HG03095 (cell line): Measurements from ENCODE around the gene SLC38A10.
"Not testable (repeated sequence)": the region's sequence is repeated elsewhere in the genome, so short reads cannot be mapped to it uniquely, and the experiment has no call there.

ENCODE experiments used
- ATAC-seq: cut with Tn5 transposase; IDR thresholded peaks from one replicate; pipeline ENCODE4 v1.9.1; 2021; ENCODE audit warnings: moderate library complexity; ENCODE audit not compliant: unreplicated experiment

The SLC38A10 gene

DNA sequence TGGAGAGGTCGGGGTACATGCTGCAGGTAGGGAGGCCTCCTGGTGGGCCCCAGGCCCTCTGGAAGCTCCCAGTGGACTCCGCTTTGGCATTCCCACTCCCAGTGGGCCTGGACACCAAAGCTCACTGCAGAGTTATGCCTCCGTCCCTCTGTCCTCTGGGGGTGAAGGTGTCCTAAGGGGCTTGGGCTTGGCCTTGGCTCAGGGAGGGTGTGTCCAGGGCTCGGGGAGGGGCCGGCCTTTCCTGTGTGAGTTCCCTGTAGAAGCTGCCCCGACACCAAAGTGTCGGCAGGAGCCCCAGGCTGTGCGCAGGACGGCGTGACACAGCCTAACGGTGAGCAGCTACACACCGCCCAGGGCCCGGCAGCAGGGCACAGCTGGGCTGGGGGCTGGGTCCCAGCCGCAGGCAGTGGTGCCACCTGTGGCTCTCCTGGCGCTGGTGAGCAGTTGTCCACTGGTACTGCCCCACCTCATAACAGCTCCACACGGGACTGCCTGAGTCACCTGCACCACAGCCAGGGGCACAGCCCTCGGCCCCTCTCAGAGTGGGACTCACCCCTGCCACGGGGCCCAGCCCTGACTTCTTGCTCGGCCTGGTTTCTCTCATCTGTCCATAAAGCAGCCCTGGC, 62.4 kb downstream of the SLC38A10 start:
- no peak for ATAC-seq

DNA sequence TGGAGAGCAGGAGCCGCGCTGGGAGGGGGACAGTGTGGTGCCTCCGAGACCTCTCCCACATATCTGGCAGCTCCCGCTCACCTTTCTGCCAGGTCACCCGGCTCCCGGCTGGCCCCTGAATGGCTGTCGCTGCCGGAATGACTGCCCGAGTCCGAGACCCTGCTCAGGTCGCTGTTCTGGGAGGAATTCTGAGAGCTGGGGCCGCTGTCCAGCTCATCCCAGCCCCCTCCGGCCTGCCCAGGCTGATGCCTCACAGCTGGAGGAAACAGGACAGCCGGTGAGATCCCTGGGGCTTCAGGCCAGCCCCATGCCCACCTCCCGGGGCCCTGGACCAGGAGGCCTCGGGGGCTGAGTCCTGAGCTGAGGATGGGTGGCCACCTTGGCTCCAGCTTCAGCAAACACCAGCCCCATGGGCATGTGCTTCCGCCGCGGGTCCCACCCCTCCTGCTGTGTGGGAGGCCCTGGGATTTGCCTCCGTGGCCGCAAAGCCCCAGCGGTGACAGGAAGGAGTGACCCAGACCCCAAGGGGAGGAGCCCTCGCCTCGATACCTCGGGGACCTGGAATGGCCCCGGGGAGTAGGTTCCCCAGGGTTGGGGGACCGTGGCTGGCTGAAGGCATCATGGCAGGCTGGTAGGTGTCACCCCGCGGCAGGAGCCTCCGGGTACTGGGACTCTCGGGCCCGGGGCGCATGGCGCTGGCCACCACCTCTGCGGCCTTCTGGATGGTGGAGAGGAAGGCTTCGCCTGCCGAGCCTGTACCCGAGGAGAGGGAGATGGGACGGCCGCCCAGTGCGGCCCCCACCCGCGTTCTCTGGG, 63.1 kb downstream of the SLC38A10 start:
- ATAC-seq: no peak

DNA sequence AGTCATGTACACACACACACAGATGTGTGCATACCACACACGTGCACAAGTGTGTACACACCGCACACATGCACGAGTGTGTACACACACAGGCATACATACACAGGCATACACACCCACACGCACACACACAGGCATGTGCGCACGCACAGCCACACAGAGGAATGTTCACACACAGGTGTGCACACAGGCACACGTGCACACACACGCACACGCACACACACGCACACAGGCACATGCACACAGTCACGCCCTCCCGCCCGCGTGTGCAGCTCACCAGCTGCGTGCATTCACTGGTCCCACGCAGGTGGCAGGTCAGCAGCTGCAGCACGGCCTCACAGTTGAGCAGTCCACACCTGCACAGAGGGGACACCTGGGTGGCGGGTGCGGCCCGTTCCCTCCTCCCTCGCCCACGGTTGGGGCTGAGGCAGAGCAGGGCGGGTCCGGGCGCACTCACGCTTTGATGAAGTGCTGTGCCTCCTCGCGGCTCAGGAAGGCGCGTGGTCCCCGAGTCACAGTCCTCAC, 63.9 kb downstream of the SLC38A10 start:
- ATAC-seq: no peak

DNA sequence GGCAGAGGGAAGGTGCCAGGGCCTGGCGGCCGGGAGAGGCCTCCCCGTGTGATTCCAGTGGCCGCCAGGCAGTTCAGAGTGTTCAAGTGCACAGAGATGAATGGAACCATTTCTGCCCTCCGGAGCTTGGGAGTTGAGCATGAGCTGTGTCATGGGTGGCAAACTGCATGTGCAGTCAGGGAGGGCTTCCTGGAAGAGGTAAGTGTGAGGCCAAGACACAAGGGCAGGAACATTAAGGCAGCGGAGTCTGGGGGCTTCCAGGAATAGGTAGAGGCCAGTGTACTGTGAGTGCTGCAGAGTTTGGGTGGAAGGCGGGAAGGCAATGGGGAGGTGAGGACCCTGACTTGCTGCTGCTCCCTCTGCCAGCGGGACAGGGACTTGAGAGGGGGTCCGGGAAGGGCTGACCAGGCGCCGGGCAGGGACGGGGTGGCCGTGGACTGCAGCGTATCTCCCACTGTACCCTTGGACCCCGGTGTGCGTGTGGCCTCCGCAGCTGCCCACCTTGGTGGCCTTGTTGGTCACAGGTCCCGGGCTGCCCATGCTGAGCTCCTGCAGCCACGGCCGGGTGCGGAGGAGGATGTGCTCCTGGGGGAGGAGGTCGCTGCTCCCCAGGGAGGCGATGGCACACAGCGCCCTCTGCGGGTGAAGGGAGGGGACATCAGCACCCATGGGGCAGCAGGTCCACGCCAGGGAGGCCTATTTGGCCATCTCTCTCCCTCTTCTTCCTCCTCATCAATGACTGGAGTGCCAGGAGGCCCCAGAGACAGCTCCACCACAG, 64.9 kb downstream of the SLC38A10 start:
- no peak for ATAC-seq

DNA sequence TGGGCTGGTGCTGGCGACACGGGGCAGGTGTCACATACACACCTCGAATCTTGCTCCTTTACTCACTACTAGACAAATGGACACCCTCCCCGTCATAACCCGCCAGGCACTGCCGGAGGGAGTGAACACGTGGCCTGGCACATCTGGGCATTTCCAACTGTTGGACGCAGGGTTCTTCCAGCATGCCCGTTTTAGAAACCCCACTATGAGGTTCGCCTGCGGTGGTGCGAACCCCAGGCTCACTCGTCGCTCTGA, 65.5 kb downstream of the SLC38A10 start:
- ATAC-seq: no peak

DNA sequence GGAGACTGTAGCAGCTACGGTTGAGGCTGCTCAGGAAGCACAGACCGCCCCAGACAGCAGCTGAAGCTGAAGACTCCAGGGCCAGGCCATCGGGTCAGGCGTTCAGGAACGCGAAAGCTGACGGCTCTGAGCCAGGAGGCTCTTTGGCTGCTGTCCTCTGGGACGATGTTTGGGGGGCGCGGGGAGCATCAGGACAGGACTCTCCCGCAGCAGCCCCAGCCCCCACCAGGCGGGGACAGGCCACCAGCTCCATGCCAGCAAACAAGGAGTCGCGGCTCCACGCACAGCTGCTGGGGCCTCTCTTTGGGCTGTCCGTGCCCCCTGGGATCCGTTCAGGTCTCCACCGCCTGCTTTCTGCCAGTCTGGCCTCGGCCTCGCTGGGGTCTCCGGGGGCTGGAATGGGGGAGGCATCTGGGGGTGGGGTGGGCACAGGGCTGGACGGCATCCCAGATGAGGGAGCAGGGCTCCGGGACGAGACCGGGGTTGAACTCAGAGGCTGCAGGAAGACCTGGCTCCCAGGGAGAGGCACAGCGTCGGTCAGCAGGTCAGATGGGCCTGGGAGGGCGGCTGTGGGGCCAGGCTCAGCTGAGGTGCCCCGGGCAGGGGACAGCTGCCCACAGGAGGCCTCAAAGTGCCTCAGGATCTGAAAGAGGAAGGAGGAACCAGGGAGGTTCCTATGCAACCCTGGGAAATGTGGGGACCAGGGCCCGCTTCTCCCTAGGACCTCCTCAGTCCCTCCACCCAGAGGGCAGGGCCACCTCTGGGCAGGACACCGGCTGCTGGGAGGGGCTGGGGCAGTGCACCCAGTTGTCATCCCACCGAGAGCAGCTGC, 66.1 kb downstream of the SLC38A10 start:
- ATAC-seq: no peak

DNA sequence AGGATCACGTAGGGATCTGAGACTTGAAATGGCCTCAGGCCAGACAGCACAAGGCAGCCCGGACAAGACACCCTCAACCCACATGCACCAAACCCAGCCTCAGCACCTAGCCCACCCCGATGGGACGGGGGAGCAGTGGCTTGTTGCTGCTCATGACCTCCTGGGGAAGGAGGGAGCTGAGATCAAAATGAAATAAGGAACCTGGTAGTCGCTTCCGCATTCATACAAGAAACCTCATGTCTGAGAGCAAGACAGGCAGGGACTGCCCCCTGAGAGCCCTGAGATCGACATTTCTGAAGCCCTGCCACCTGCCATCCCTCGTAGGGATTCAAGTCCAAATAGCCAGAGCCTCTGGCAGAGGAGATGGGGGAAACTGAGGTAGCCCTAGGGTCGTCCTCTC, 66.7 kb downstream of the SLC38A10 start:
- ATAC-seq: no peak

DNA sequence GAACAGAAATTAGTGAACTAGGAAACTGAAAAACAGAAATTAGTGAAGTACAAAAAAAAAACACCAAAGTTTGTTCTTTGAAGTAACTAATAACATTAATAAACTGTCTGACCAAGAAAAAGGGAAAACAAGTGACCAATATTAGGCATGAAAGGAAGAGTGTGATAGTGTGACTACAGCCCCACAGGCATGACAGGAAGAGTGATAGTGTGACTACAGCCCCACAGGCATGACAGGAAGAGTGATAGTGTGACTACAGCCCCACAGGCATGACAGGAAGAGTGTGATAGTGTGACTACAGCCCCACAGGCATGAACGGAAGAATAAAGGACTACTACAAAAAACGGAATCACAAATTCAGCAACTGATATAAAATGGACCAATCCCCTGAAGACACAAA, 67.5 kb downstream of the SLC38A10 start:
- ATAC-seq: not testable (repeated sequence)

DNA sequence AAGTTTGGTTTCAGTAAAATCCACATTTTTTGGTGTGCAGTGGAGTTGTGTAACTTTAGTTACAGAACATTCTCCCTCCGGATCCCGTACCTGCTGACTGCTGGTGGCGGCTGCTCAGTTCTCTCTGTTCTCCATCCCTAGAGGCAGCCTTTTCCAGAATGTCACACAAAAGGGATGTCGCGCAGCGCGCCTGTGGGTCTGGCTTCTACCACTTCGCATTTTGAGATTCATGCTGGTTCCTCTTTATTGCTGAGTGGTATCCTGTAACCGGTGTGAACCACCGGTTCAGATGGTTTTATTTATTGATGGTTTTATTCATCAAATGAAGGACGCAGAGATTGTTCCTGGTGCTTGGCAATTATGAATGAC, 71.4 kb downstream of the SLC38A10 start:
- no peak for ATAC-seq

DNA sequence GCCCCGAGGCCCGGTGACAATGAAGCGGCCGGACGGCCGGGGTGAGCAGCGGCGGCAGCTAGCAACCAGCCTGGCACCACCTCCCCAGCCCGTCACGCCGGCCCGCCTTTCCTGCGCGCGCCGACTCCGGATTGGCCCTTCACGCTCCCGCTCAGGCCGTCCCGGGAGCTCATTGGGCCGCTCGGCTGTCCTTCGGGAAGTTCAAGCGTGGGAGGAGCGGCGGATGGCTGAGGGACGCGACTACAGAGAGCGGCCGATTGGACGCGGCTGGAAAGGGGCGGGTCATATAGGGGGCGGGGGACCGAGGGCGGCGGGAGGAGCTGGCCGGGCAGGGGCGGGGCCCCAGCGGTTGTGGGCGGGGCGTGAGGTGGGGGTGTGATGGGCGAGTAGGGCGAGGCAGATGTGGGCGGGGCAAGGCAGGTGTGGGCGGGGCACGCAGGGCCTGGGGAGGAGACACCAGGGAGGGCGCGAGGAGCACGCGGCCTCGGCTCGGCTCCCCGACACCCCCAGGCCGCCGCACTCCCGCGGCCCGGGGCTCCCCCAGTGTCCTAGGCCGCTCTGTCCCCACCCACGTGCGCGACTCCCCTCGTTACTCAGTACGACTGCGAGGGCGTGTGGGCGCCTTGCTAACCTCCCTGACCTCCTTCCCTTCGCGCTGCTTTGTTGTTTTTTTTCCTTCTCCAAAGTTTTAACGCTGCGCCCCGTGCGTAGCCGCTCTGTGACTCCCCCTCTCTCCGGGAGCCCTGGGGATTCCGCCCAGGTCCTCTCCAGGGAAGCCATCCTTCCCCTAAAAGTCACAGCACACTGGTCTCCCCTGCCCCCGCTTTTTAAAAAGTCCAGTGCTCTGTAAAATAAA, 72.0 kb downstream of the SLC38A10 start, which contains the start of gene CEP131:
CEP131 (minus strand) TSS at position 60 of the 856 bp plus-strand sequence. CDS start 2,909 bp downstream, outside the sequence.
- peak; percentile 92 for ATAC-seq

DNA sequence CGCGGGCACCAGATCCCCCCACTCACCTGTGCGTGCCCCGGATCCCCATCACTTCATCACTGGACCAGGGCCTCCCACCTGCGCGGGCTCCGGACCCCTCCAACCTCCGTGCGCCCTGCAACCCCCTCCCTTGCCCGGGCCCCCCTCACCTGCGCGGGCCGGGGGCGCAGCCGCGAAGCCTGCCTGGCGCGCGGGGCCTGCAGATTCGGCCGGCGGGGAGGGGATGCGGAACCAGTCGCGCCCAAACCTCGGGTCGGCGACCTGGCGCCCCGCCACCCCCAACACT, 72.5 kb downstream of the SLC38A10 start:
- no peak for ATAC-seq

DNA sequence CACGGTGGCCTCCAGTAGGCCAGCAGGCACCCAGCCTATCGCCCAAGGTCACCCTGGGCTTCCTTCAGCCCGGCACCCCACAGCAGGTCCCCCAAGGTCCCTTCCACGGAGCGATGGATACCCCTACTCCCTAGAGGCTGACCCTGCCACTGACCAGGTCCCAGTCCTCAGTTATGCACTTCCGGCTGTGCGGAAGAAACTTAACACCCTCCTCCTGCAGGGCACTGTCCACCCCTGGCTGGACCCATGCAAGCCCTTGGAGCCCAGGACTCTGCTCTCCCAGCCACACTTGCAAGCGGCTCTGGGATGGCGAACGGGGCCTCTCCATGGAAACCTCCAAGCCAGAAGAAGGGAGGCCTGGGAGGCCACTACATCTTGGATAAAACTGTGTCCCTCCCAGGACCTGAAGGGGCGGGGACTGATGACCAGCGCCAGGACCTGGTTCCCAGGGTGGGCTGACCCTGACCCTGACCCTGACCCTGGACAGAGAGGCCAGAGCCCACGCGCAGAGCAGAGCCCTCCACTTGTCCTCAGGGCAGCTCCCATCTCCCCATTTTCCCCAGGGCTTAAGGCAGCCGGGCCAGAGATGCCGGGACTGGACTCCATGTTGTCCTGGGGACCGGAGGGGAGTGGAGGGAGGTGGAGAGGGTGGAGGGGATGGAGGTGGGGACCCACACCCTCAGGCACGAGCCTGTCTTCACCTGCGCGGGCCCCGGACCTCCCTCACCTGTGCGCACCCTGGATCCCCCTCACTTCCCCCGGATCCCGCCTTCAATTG, 73.1 kb downstream of the SLC38A10 start:
- ATAC-seq: no peak

DNA sequence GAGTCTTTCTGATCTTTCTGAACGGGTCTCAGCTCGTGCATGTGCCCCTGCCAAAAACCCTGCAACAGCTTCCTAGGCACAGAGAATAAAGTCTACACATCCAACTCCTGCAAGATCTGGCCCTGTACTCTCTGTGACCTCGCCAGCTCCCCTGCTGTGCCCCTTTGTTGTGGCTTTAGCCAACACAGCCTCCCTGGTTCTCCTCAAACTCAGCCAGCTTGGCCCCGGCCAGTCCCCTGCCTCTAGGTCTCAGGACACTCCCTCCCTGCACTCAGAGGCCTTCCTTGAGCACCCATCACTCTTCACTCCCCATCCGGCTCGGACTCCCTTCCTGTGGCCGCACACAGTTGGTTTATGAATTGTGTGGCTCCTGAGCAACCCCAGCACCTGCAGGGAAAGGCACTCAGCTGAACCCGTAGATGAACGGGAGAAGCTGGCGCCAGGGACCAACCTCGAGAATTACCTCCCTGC, 73.7 kb downstream of the SLC38A10 start:
- ATAC-seq: no peak

DNA sequence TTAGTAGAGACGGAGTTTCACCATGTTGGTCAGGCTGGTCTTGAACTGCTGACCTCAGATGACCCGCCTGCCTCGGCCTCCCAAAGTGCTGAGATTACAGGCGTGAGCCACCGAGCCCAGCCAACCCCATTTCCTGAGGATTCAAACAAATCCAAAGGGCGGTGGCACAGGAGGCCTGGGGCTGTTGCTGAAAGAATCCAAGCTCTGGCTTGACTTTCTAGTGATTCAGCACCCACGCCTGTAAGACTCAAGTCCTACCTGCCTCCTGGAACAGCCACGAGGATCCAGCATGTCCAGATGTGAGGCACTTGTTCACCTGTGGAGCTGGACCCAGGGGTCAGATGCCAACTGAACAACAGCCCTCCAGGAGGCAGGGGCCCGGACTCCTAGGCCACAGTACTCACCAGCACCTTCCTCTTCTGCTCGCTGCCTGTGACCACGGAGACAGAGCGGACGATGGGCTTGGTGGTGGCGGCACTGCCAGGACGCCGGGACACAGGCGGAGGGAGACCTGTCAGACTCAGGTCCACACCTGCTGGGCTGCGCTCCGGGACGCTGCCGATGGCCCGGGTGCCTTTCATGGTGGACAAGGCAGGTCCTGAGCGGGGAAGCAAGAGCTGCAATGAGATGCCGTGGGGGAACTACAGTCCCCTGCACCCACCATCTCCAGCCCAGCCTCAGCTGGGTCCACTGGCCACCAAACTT, 75.5 kb downstream of the SLC38A10 start:
- no peak for ATAC-seq

DNA sequence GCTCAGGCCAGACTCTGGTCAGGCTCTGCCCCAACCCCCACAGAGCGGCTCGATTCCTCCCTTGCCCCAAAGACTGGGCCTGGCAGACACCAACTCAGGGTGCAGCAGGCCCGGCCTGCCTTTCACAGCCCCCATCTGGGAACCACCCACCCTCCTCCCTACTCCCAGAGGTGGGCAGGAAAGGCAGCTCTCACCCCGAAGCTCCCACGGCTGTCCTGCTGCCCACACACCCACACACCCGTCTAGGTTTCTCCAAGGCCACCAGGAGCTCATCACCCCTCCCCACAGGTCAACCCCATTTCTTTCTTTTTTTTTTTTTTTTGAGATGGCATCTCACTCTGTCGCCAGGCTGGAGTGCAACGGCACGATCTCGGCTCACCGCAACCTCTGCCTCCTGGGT, 76.1 kb downstream of the SLC38A10 start:
- no peak for ATAC-seq

DNA sequence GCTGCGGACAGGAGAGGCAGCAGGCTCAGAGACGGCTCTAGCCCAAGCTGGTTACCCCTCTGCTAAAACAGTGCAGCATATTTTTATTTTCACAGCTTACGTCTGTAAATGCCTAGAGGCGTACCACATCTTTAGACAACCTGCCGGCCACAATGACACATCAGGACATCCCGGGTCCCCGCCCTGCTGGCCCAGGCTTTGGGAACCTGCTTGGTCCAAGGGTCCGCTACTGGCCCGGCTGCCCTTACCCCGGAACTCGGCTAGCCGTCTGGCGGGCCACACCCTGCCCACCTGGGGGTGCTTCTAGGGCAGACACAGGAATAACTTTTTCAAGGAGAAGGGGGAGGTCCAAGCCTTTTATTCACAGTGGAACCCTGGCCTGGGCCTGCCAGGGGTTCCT, 76.6 kb downstream of the SLC38A10 start:
- ATAC-seq: no peak

DNA sequence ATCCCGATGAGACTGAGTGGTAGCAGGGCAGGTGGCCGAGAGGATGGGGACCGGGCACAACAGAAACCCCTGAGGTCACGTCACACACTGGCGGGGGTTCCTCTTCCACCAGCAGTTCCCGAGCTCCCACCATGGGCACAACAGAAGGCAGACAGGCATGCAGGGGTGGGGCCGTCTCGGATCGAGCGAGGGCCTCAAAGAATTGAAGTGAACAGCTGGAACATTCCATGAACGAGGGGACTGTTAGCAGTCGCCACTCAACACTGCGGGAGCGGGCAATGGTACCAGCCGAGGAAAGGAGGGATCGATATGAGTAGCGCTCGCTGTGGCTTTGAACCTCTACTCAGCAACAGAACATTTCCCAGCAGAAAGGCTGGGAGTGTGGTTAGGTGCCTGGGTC, 77.6 kb downstream of the SLC38A10 start:
- ATAC-seq: no peak

DNA sequence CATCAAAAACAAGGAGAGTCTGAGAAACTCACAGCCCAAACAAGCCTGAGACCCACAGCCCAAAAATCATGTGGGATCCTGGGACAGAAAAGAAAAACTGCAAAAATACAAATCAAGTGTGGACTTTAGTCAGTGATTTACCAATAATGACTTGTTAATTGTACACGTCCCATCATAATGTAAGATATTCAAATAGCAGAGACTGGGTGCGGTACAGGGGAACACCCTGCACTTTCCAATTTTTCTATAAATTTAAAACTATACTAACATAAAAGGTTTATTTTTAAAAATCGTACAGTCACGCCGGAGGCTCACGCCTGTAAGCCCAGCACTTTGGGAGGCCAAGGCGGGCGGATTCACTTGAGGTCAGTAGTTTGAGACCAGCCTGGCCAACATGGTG, 81.1 kb downstream of the SLC38A10 start:
- no peak for ATAC-seq

DNA sequence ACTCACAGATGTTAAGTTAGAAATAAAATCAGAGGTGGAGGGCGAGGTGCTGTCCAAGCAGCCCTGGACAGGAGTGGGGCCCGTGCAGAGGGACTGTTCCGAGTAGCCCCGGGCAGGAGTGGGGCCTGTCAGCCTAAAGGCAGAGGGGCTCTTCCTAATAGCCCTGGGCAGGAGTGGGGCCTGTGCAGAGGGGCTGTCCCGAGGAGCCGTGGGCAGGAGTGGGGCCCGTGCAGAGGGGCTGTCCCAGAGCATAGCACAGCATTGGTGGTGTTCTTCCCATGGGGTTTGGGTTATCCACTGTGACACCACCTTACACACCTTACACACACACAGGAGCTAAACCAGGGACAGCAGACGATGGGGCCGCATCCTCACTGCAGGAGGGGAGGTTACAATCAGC, 82.7 kb downstream of the SLC38A10 start:
- no peak for ATAC-seq
